HG03097 (cell line): ENCODE measurements around the gene FAM184B.
A peak's percentile ranks its signal among the peaks of the same experiment; 100 is the strongest.

Source experiments
- ATAC-seq: cut with Tn5 transposase; IDR thresholded peaks from one replicate; pipeline ENCODE4 v1.9.1; 2021; ENCODE audit not compliant: unreplicated experiment, low FRiP score

FAM184B gene

GRCh38 chr4:17781300-17782287 is at the start of gene FAM184B:
TSS of gene FAM184B (minus strand) at chr4:17781621. CDS start at chr4:17781299, 322 bp downstream.
- ATAC-seq: no peak

DNA sequence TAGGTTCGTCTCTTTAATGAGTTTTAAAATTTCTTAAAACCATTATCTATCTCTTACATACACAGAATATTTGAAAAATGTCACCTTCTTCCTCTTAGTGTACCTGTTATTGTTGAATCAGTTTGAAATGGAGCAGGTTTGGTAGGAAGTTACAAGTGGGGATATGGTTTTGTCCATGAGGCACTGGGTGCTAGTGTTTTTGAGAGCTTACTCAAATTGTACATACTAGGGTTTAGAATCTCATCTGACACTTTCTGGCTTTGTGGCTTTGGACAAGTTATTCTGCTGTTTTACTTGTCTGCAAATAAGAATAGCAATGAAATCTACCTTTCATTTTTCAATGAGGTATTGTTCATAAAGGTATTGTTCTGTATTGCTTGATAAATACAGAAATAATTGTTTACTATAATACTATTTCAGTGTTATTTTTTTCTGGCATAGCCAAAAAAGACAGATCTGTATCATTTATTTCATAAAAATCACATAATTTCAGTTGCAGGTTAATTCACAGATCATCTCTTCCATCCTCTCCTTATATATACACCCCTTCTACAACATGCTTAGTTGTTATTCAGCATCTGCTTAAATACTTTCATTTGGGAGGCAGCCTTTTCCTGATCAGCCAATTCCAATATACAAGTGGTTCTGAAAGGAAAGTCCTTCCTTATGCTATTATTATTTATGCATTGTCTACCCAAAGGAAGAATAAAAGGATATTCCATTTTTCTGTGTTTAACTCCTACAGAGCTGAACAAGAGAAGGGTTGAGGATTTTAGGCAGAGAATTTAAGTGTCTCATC is 42.6 kb upstream of the FAM184B start:
- no peak for ATAC-seq

GRCh38 chr4:17817027-17817426 is 35.6 kb upstream of the FAM184B start:
- ATAC-seq: peak; percentile 52

DNA sequence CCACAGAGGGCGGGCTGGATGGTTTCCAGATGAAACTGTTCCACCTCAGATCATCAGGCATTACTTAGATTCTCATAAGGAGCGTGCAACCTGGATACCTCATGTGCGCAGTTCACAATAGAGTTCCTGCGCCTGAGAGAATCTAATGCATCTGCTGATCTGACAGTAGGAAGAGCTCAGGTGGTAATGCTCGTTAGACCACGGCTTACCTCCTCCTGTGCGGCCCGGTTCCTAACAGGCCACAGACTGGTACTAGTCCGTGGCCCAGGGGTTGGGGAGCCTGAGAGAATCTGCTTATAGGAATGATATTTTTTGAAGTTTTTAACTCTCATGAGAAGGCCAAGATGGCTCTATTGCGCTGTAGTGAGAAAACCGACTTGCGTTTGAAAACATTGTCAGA is 34.7 kb upstream of the FAM184B start:
- ATAC-seq: no peak

- no peak for ATAC-seq
Observed at GRCh38 chr4:17814140-17814539, 32.7 kb upstream of the FAM184B start.

GRCh38 chr4:17812801-17813200 is 31.4 kb upstream of the FAM184B start:
- no peak for ATAC-seq

DNA sequence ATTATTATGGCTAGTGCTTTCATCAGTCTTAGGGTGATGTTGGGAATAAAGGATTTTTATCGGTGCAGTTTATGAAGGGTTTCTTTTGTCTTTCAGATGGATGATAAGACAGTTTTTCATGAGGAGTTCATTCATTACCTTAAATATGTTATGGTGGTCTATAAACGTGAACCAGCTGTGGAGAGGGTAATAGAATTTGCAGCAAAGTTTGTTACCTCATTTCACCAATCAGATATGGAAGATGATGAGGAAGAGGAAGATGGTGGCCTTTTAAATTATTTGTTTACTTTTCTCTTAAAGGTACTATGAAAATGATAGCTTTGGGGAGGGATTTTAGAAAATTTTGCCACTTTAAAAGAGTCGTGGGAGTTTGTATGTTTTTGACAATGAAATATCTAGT is 30.7 kb upstream of the FAM184B start:
- no peak for ATAC-seq

DNA sequence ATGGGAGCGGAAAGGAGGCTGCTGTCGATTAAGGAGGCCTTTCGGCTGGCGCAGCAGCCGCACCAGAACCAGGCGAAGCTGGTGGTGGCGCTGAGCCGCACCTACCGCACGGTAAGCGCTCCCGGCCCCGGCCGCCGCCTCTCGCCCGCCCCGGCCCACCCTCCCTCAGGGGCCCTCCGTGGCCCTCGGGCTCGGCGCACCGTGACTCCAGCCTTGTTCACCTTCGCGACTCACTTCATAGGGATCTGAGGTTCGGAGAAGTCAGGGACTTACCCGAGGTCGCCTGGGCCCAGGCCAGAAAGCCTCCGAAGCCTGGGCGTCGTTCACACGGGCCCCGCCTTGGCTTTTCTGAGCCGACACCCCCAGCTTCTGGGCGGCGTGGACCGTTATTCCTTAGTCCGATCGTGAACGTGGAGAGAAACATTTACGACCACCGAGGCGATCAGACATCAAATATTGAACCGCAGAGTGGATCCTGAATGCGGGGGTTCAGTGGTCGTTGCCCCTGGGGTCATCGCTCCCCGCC is 29.7 kb upstream of the FAM184B start:
- ATAC-seq: peak; percentile 20

GRCh38 chr4:17810260-17811077 is 29.0 kb upstream of the FAM184B start, which contains the start of the genes DCAF16 and NCAPG:
TSS of gene DCAF16 (minus strand) at chr4:17810757. CDS start at chr4:17804141, 6,616 bp downstream.
TSS of gene NCAPG (plus strand) at chr4:17810979. CDS start at chr4:17811078, 99 bp downstream.
- peak; percentile 88 for ATAC-seq

GRCh38 chr4:17809667-17810066 is 28.2 kb upstream of the FAM184B start:
- ATAC-seq: no peak

DNA sequence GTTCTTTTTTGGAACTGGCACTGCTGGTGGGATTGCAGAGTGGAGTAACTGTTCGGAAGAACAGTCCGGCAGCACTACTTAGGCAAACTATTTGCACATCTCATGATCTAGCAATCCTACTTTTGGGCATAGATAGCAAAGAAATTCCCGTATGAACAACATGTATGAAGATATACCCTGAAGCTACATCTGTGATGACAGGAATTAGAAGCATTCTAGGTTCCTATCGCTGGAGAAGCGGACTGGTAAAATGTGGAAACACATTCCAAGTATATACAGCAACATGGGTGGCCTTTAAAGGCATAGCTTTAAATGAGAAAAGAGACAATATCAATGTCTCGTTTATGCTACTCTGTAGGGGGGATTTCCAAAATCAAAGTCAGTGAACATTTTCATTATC is 26.0 kb upstream of the FAM184B start:
- ATAC-seq: no peak

DNA sequence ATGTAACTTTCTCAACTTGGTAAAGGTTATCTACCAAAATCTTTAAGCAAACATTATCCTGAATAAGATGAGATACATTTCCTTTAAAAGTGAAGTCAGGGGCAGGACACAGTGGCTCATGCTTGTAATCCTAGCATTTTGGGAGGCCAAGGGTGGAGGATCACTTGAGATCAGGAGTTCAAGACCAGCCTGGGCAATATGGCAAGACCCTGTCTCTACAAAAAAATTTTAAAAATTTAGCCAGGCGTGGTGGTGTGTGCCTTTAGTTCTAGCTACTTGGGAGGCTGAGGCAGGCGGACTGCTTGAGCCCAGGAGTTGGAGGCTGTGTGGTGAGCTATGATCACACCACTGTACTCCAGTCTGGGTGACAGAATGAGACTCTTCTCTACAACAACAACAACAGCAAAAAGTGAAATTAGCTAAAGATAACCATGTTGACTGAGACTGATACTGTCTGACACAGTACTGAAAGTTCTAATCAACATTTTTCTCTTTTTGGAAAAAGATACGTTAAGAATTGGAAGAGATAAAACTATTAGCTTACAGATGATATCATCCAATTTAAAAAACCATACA is 24.2 kb upstream of the FAM184B start:
- ATAC-seq: no peak

- no peak for ATAC-seq
Observed at GRCh38 chr4:17797808-17798207, 16.4 kb upstream of the FAM184B start.

GRCh38 chr4:17794730-17795129 is 13.3 kb upstream of the FAM184B start:
- no peak for ATAC-seq

- ATAC-seq: no peak
Observed at GRCh38 chr4:17788956-17789355, 7.5 kb upstream of the FAM184B start.

- ATAC-seq: no peak
Observed at GRCh38 chr4:17787315-17787714, 5.9 kb upstream of the FAM184B start.

- ATAC-seq: no peak
Observed at GRCh38 chr4:17786567-17786966, 5.1 kb upstream of the FAM184B start.

DNA sequence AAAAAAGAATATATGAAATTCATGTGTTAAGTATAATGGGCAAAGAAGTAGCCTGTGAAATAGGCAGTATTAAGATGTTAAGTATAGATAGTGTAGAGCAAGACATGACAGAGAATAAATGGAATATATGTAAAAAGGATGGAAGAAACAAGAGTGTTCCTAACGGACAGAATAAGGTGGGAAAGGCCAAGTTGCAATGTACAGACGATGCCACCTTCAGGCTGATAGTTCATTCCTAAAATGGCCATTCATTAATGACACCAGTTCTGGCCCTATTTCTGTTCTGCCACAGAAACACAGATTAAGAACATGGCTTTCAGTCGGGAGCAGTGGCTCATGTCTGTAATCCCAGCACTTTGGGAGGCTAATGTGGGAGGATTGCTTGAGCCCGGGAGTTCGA is 4.4 kb upstream of the FAM184B start:
- no peak for ATAC-seq

DNA sequence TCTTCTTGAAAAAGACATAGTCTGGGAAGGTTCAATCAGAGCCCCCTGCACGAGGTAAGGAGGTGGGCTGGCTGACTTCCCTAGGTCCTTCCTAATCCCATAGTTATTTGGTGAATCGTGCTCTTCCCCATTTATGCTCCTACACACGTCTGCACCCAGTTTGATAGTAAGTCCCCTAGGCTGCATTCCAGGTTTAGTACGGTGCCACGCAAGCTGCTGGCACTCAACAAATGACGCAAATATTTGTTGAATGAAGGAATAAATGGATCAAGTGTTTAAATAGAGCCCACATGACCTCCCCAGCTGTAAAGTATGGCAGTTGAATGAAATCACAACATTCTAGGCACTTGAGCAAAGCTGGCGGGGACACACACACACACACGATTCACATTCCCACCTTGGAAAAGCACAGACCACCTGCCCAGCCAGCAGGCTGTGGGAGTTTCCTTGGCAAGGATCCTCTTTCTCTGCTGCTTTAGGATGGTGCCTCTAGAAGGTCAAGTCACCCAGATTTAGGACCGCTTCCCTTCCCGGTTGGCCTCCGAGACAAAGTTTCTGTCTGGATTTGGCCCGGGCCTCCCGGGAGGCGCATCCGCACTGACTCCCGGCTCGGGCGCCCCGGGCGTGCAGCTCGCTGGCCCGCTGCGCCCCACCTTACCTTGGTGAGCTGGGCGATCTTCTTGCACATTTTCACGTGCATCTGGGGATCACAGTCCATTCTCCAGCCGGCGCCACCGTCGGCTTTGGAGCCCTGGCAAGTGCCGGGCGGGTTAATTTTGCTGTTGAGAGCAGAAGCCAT is 721 bp downstream of the FAM184B start:
- ATAC-seq: no peak
